Uterus (tissue), 2 donors: Measurements from ENCODE around the gene BAHD1.

Experiments
- POLR2A ChIP-seq, 2 donors: fragments of 450-650 bp; IDR thresholded peaks; one replicate each; pipeline ENCODE4 v1.6.1; 2016; ENCODE audit warnings: antibody characterized with exemption in 2 of 2, mild to moderate bottlenecking in 1 of 2, moderate library complexity in 1 of 2
- TF ChIP-seq, protein P1 (sequence below), 4 experiments: fragments of 200-600 bp in 2 of 4; fragments of 450-650 bp in 2 of 4; sonication (generic) in 2 of 4; IDR thresholded peaks; one replicate each; pipeline ENCODE4 v1.5.1; 2016 to 2019; ENCODE audit warnings: antibody characterized with exemption in 4 of 4, mild to moderate bottlenecking in 2 of 4, moderate library complexity in 1 of 4

DNA sequence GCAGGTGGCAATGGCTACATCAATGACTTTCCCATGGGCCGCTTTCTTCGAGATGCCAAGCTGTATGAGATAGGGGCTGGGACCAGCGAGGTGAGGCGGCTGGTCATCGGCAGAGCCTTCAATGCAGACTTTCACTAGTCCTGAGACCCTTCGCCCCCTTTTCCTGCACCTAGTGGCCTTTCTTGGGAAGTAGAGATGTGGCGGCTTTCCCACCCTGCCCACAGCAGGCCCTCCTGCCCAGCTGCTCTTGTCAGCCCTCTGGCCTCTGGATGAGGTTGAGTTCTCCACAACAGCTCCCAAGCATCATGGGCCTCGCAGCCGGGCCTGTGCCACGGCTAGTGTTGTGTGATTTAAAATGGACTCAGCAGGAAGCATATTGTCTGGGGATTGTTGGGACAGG, 22.6 kb upstream of the BAHD1 start:
- TF ChIP-seq, protein P1, sequence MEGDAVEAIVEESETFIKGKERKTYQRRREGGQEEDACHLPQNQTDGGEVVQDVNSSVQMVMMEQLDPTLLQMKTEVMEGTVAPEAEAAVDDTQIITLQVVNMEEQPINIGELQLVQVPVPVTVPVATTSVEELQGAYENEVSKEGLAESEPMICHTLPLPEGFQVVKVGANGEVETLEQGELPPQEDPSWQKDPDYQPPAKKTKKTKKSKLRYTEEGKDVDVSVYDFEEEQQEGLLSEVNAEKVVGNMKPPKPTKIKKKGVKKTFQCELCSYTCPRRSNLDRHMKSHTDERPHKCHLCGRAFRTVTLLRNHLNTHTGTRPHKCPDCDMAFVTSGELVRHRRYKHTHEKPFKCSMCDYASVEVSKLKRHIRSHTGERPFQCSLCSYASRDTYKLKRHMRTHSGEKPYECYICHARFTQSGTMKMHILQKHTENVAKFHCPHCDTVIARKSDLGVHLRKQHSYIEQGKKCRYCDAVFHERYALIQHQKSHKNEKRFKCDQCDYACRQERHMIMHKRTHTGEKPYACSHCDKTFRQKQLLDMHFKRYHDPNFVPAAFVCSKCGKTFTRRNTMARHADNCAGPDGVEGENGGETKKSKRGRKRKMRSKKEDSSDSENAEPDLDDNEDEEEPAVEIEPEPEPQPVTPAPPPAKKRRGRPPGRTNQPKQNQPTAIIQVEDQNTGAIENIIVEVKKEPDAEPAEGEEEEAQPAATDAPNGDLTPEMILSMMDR (IDR thresholded peaks at IDR 0.05), result no peak
- TF ChIP-seq POLR2A (IDR thresholded peaks at IDR 0.05), result no peak
